ENCODE data around the gene DPYSL3. TPM values are rescaled to one million over a fixed set of nuclear protein-coding genes. Genes with fewer than 3 reads are reported as not detected.

DPYSL3 gene
- polyA plus RNA-seq, 1 donor from 2014 or later = not detected

GRCh38 chr5:147398860-147399259, 111.0 kb downstream of the DPYSL3 start:
- no peaks in the 10 kb centered on the region for H3K36me3 Mint-ChIP-seq
- no peak overlapping the region for H3K4me3 Mint-ChIP-seq
- H3K4me1 Mint-ChIP-seq = no peaks in the 10 kb centered on the region

DNA sequence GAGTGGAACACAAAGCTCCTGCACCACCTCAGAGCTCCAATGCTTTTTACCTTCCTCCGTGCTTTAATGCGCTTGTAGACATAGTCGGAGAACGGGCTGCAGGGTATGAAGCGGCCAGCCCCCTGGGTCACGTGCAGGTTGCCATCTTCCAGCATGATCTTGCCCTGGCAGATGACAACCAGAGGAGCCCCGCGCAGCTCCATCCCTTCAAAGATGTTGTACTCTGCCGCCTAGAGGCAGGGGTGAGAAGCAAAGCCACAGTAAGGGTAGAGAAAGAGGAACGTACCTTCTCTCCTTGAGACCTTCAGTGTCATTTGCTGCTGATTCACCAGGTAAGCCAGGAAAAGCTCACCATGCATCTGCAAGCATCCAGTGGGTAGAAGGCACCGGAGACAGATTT, 112.3 kb downstream of the DPYSL3 start:
- Mint-ChIP-seq H3K27me3 (peaks cover 2% of the 10 kb centered on the region), H3K4me1 (no peaks in the 10 kb centered on the region), H3K9me3 (peaks cover 0 to 2% (median under 1%) of the 10 kb centered on the region in 3 donors), H3K36me3 (no peaks in the 10 kb centered on the region), H3K4me3 (no peak overlapping the region), H3K27ac (no peak overlapping the region)

More at GRCh38 chr5:147398860-147399259, 111.0 kb downstream of the DPYSL3 start:
- Mint-ChIP-seq H3K27me3 (no peaks in the 10 kb centered on the region), H3K27ac (no peak overlapping the region), H3K9me3 (peaks cover 0 to 5% (median 2%) of the 10 kb centered on the region in 3 donors)

- H3K27me3 Mint-ChIP-seq = peaks cover 2% of the 10 kb centered on the region
- peaks cover 0 to 2% (median 0%) of the 10 kb centered on the region in 3 donors for H3K9me3 Mint-ChIP-seq
- no peaks in the 10 kb centered on the region for H3K36me3 Mint-ChIP-seq
- H3K27ac Mint-ChIP-seq = no peak overlapping the region
- no peak overlapping the region for H3K4me3 Mint-ChIP-seq
- no peaks in the 10 kb centered on the region for H3K4me1 Mint-ChIP-seq
Observed at GRCh38 chr5:147396070-147396823, 113.6 kb downstream of the DPYSL3 start.

GRCh38 chr5:147393874-147394672, 115.8 kb downstream of the DPYSL3 start:
- Mint-ChIP-seq H3K9me3 (peaks cover 0 to 2% (median 0%) of the 10 kb centered on the region in 3 donors), H3K4me1 (no peaks in the 10 kb centered on the region), H3K36me3 (no peaks in the 10 kb centered on the region), H3K27me3 (peaks cover 4% of the 10 kb centered on the region), H3K27ac (peak overlapping the region in 1 of 3 donors; percentile 37), H3K4me3 (no peak overlapping the region)

DNA sequence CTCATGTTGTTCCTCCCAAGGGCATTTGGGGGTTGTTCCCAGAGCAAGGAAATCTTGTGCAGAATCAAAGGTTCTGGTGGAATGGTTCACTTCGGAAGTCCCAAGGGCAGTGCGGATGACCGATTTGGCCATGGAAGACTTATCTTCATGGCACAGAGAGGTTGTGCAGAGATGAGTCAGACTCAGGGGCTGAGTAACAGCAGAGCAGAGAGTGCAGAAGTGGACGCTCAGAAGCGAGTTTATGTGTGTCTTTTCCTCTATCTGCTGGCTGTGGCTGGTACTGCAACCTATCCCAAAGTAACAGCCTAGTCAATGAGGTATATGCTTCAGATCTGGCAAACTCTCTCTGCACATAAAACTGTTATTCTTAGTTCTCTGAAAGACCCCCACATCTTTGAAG, 118.1 kb downstream of the DPYSL3 start:
- no peaks in the 10 kb centered on the region for H3K36me3 Mint-ChIP-seq
- peaks cover 4% of the 10 kb centered on the region for H3K27me3 Mint-ChIP-seq

DNA sequence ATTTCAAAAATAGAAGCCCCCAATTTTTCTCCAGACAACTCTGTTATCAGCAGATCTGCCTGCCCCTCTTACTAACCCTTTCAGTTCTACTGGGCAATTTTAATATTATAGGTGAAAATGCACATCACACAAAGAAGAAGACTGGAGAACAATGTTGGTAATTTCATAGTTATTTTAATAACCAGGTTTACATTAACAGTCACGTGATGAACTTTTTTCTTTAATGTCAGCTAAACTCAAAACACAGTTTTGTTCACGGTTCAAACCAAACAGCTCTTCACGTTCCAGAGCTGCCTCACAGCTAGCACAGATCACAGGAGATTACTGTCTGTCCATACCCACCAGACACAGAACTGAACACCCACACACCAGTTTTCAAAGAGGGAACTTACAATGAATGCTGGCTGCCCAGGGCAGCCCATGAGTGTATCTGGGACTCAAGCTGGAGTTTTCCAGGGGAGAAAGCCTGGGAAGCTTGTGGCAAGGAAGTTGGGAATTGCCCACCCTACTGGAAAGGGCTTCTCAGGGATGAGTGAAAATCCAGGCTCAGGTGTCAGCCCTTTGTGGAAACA, 119.1 kb downstream of the DPYSL3 start:
- H3K27ac Mint-ChIP-seq = no peak overlapping the region
- H3K36me3 Mint-ChIP-seq = no peaks in the 10 kb centered on the region
- no peak overlapping the region for H3K4me3 Mint-ChIP-seq
- peaks cover 4% of the 10 kb centered on the region for H3K27me3 Mint-ChIP-seq
- H3K9me3 Mint-ChIP-seq = peaks cover 0 to under 1% (median 0%) of the 10 kb centered on the region in 3 donors
- no peaks in the 10 kb centered on the region for H3K4me1 Mint-ChIP-seq

More for the DNA sequence above, 118.1 kb downstream of the DPYSL3 start:
- Mint-ChIP-seq H3K4me3 (no peak overlapping the region), H3K27ac (no peak overlapping the region), H3K9me3 (peaks cover 0 to 2% (median 0%) of the 10 kb centered on the region in 3 donors), H3K4me1 (no peaks in the 10 kb centered on the region)

GRCh38 chr5:147388184-147389108, 121.4 kb downstream of the DPYSL3 start:
- no peak overlapping the region for H3K4me3 Mint-ChIP-seq
- H3K36me3 Mint-ChIP-seq = no peaks in the 10 kb centered on the region
- no peaks in the 10 kb centered on the region for H3K9me3 Mint-ChIP-seq
- H3K4me1 Mint-ChIP-seq = no peaks in the 10 kb centered on the region
- H3K27me3 Mint-ChIP-seq = peaks cover 2% of the 10 kb centered on the region
- H3K27ac Mint-ChIP-seq = no peak overlapping the region

GRCh38 chr5:147387109-147387508, 122.8 kb downstream of the DPYSL3 start:
- peaks cover 2% of the 10 kb centered on the region for H3K27me3 Mint-ChIP-seq
- H3K36me3 Mint-ChIP-seq = no peaks in the 10 kb centered on the region
- no peaks in the 10 kb centered on the region for H3K4me1 Mint-ChIP-seq

GRCh38 chr5:147384346-147385193, 125.3 kb downstream of the DPYSL3 start:
- peaks cover 0 to 3% (median 2%) of the 10 kb centered on the region in 3 donors for H3K9me3 Mint-ChIP-seq
- no peaks in the 10 kb centered on the region for H3K36me3 Mint-ChIP-seq
- no peaks in the 10 kb centered on the region for H3K27me3 Mint-ChIP-seq
- H3K27ac Mint-ChIP-seq = no peak overlapping the region
- H3K4me3 Mint-ChIP-seq = no peak overlapping the region
- H3K4me1 Mint-ChIP-seq = no peaks in the 10 kb centered on the region

More at GRCh38 chr5:147387109-147387508, 122.8 kb downstream of the DPYSL3 start:
- H3K9me3 Mint-ChIP-seq = no peaks in the 10 kb centered on the region
- no peak overlapping the region for H3K27ac Mint-ChIP-seq
- no peak overlapping the region for H3K4me3 Mint-ChIP-seq

GRCh38 chr5:147382776-147383175, 127.1 kb downstream of the DPYSL3 start:
- Mint-ChIP-seq H3K36me3 (no peaks in the 10 kb centered on the region), H3K27me3 (no peaks in the 10 kb centered on the region), H3K27ac (no peak overlapping the region), H3K4me3 (no peak overlapping the region), H3K4me1 (no peaks in the 10 kb centered on the region), H3K9me3 (peaks cover 0 to 11% (median 2%) of the 10 kb centered on the region in 3 donors)

DNA sequence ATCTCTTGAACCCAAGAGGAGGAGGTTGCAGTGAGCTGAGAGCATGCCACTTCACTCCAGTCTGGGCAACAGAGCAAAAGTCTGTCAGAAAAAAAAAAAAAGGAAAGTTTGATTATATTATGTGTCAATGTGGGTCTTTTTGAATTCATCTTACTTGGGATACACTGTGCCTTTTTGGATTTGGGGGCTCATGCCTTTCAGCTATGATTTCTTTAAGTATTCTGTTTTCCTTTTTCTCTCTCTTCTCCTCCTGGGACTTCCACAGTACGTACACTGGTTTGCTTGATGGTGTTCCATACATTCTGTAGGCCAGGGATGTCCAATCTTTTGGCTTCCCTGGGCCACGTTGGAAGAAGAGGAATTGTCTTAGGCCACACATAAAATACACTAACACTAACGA, 128.3 kb downstream of the DPYSL3 start:
- Mint-ChIP-seq H3K36me3 (no peaks in the 10 kb centered on the region), H3K4me3 (no peak overlapping the region), H3K27me3 (no peaks in the 10 kb centered on the region), H3K27ac (no peak overlapping the region), H3K9me3 (peaks cover 0 to 11% (median 4%) of the 10 kb centered on the region in 3 donors), H3K4me1 (no peaks in the 10 kb centered on the region)

GRCh38 chr5:147377682-147378081, 132.2 kb downstream of the DPYSL3 start:
- no peak overlapping the region for H3K4me3 Mint-ChIP-seq
- no peaks in the 10 kb centered on the region for H3K4me1 Mint-ChIP-seq
- H3K36me3 Mint-ChIP-seq = no peaks in the 10 kb centered on the region
- H3K27me3 Mint-ChIP-seq = no peaks in the 10 kb centered on the region
- peaks cover 0 to 14% (median 8%) of the 10 kb centered on the region in 3 donors for H3K9me3 Mint-ChIP-seq
- H3K27ac Mint-ChIP-seq = no peak overlapping the region

- no peak overlapping the region for H3K4me3 Mint-ChIP-seq
- H3K4me1 Mint-ChIP-seq = no peaks in the 10 kb centered on the region
- no peaks in the 10 kb centered on the region for H3K27me3 Mint-ChIP-seq
- H3K36me3 Mint-ChIP-seq = no peaks in the 10 kb centered on the region
- no peak overlapping the region for H3K27ac Mint-ChIP-seq
- H3K9me3 Mint-ChIP-seq = peaks cover 0 to 14% (median 6%) of the 10 kb centered on the region in 3 donors
Observed at GRCh38 chr5:147375151-147375550, 134.7 kb downstream of the DPYSL3 start.

Measured in IgD-negative memory B cell (primary cell).